Subcutaneous abdominal adipose tissue (tissue), 5 donors: Measurements from ENCODE around the gene AGTR1.
"Not testable (repeated sequence)": the region's sequence is repeated elsewhere in the genome, so short reads cannot be mapped to it uniquely, and the experiment has no call there.

Experiments used
- H3K27ac ChIP-seq: one replicate; pipeline ENCODE4 v1.7.0; 2013; ENCODE audit warnings: low read depth, mild to moderate bottlenecking, inconsistent platforms, low read length, moderate library complexity
- H3K27me3 ChIP-seq, 5 donors: one replicate each; pipeline ENCODE4 v1.7.0; 2013; ENCODE audit warnings: low read length in 5 of 5, inconsistent platforms in 1 of 5; ENCODE audit not compliant: control insufficient read depth in 5 of 5, insufficient read depth in 4 of 5
- H3K36me3 ChIP-seq, 5 donors: one replicate each; pipeline ENCODE4 v1.7.0; 2013; ENCODE audit warnings: low read length in 5 of 5; ENCODE audit not compliant: control insufficient read depth in 5 of 5, insufficient read depth in 5 of 5
- H3K4me1 ChIP-seq, 5 donors: one replicate each; pipeline ENCODE4 v1.7.0; 2013; ENCODE audit warnings: low read length in 5 of 5, mild to moderate bottlenecking in 3 of 5, moderate library complexity in 1 of 5; ENCODE audit not compliant: control insufficient read depth in 5 of 5, insufficient read depth in 5 of 5
- H3K4me3 ChIP-seq, 5 donors: one replicate each; pipeline ENCODE4 v1.7.0; 2013; ENCODE audit warnings: low read length in 5 of 5, low read depth in 1 of 5
- H3K9ac ChIP-seq, 5 donors: one replicate each; pipeline ENCODE4 v1.7.0; 2013; ENCODE audit warnings: low read length in 5 of 5, mild to moderate bottlenecking in 4 of 5, moderate library complexity in 3 of 5
- H3K9me3 ChIP-seq, 5 donors: one replicate each; pipeline ENCODE4 v1.7.0; 2013; ENCODE audit warnings: low read length in 5 of 5; ENCODE audit not compliant: control insufficient read depth in 5 of 5
- donor health status: healthy.
- donor health status: healthy.
- donor health status: healthy.
- donor health status: healthy.
- donor health status: healthy.

AGTR1 gene

GRCh38 chr3:148778926-148779325, 81.2 kb downstream of the AGTR1 start:
- H3K4me3 ChIP-seq = no peak overlapping the region
- H3K36me3 ChIP-seq = no peaks in the 10 kb centered on the region
- no peak overlapping the region for H3K9ac ChIP-seq
- H3K4me1 ChIP-seq = no peaks in the 10 kb centered on the region
- H3K9me3 ChIP-seq = no peaks in the 10 kb centered on the region
- H3K27ac ChIP-seq = no peak overlapping the region
- no peaks in the 10 kb centered on the region for H3K27me3 ChIP-seq

GRCh38 chr3:148785026-148785425, 87.3 kb downstream of the AGTR1 start:
- H3K9ac ChIP-seq, H3K4me1 ChIP-seq, H3K27me3 ChIP-seq, H3K4me3 ChIP-seq, H3K9me3 ChIP-seq, H3K27ac ChIP-seq, H3K36me3 ChIP-seq: not testable (repeated sequence)

GRCh38 chr3:148786159-148786558, 88.5 kb downstream of the AGTR1 start:
- not testable (repeated sequence) for H3K27ac ChIP-seq, H3K9me3 ChIP-seq, H3K9ac ChIP-seq

GRCh38 chr3:148789146-148789545, 91.4 kb downstream of the AGTR1 start:
- Histone ChIP-seq H3K27ac (no peak overlapping the region), H3K4me1 (peaks cover 0 to 23% (median 13%) of the 10 kb centered on the region in 5 donors), H3K36me3 (no peaks in the 10 kb centered on the region), H3K4me3 (no peak overlapping the region), H3K27me3 (peaks cover 0 to 4% (median 0%) of the 10 kb centered on the region in 5 donors), H3K9ac (no peak overlapping the region), H3K9me3 (no peaks in the 10 kb centered on the region)

More at GRCh38 chr3:148786159-148786558, 88.5 kb downstream of the AGTR1 start:
- H3K36me3 ChIP-seq, H3K27me3 ChIP-seq, H3K4me3 ChIP-seq: not testable (repeated sequence)
- peaks cover 0 to 15% (median 9%) of the 10 kb centered on the region in 5 donors for H3K4me1 ChIP-seq

DNA sequence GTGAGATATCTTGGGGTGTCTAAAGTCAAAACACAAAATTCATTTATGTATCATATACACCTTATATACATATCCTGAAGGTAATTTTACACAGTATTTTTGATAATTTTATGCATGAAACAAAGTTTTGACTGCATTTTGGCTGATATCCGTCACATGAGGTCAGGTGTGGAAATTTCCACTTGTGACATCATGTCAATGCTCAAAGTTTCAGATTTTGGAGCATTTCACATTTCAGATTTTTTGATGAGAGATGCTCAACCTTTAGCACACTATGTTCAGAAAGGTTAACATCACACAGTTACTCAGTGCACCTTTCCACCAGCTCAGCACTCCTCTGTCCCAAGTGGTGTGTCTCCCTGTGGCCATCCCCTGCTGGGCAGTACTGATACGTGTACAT, 92.2 kb downstream of the AGTR1 start:
- peak overlapping the region; percentile 71 for H3K27ac ChIP-seq
- peaks cover 0 to 4% (median 0%) of the 10 kb centered on the region in 5 donors for H3K27me3 ChIP-seq
- H3K4me1 ChIP-seq = peaks cover 0 to 23% (median 13%) of the 10 kb centered on the region in 5 donors

DNA sequence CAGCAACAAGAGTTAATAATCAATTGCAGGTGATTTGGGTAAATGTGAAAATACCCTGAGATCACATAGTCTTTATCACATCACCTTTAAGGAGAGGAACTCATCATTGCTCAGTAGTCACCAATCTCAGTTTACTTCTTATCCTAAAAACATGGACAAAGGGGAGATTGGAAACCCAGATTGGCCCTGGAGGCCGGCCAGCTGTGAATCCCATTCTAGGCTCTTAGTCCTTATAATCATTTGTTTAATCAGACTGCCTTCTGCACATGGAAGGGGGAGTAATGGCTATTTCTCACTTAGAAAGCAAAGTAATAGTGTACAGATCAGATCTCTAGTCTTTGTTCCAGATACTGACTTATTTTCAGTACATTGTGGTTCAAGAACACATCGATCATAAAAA, 92.7 kb downstream of the AGTR1 start:
- Histone ChIP-seq H3K4me3 (no peak overlapping the region), H3K36me3 (no peaks in the 10 kb centered on the region), H3K9me3 (no peaks in the 10 kb centered on the region), H3K9ac (no peak overlapping the region), H3K27ac (peak overlapping the region; percentile 71), H3K27me3 (peaks cover 0 to 4% (median 0%) of the 10 kb centered on the region in 5 donors), H3K4me1 (peaks cover 0 to 23% (median 13%) of the 10 kb centered on the region in 5 donors)

More for the DNA sequence above, 92.2 kb downstream of the AGTR1 start:
- Histone ChIP-seq H3K9me3 (no peaks in the 10 kb centered on the region), H3K4me3 (no peak overlapping the region), H3K9ac (no peak overlapping the region), H3K36me3 (no peaks in the 10 kb centered on the region)

- H3K27ac ChIP-seq = peak overlapping the region; percentile 71
- H3K36me3 ChIP-seq = no peaks in the 10 kb centered on the region
- peaks cover 0 to 4% (median 0%) of the 10 kb centered on the region in 5 donors for H3K27me3 ChIP-seq
- no peaks in the 10 kb centered on the region for H3K9me3 ChIP-seq
- H3K4me1 ChIP-seq = peaks cover 0 to 23% (median 13%) of the 10 kb centered on the region in 5 donors
- H3K4me3 ChIP-seq = no peak overlapping the region
- H3K9ac ChIP-seq = no peak overlapping the region
Measured at GRCh38 chr3:148790851-148791735, 93.4 kb downstream of the AGTR1 start.

- Histone ChIP-seq H3K4me1 (peaks cover 0 to 23% (median 13%) of the 10 kb centered on the region in 5 donors), H3K36me3 (no peaks in the 10 kb centered on the region), H3K27me3 (peaks cover 0 to 4% (median 0%) of the 10 kb centered on the region in 5 donors), H3K9ac (no peak overlapping the region), H3K9me3 (no peaks in the 10 kb centered on the region), H3K4me3 (no peak overlapping the region), H3K27ac (peak overlapping the region; percentile 7)
Measured at GRCh38 chr3:148791920-148792319, 94.2 kb downstream of the AGTR1 start.

DNA sequence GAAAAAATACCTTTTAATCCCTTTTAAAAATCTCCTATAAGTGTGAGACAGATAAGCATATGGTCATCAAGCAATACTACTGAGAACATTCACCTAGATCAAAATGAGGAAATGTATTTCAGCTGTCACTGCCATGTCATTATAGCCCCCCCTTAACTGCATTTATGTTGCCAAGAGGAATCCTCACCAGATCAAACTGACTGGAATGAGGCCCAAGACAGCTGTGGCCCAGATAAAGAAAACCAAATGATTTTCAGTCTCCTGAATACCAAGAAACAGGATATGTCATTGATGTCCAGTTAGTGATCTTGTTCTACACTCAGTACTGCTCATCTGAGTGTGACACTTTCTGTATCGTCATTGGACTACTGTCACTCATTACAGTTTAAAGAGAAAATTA, 94.8 kb downstream of the AGTR1 start:
- Histone ChIP-seq H3K4me1 (peaks cover 0 to 23% (median 13%) of the 10 kb centered on the region in 5 donors), H3K36me3 (no peaks in the 10 kb centered on the region), H3K27me3 (peaks cover 0 to 4% (median 0%) of the 10 kb centered on the region in 5 donors), H3K9me3 (no peaks in the 10 kb centered on the region), H3K4me3 (no peak overlapping the region), H3K9ac (no peak overlapping the region), H3K27ac (peak overlapping the region; percentile 7)
